Amniotic epithelial cell (primary cell): ENCODE measurements around the gene ADH1C.
"Not testable (repeated sequence)": the region's sequence is repeated elsewhere in the genome, so short reads cannot be mapped to it uniquely, and the experiment has no call there.

Experiments used
- DNase-seq: peaks from one replicate; pipeline ENCODE4 v3.0.0-alpha.2; 2010; ENCODE audit warnings: low read depth

The ADH1C gene

DNA sequence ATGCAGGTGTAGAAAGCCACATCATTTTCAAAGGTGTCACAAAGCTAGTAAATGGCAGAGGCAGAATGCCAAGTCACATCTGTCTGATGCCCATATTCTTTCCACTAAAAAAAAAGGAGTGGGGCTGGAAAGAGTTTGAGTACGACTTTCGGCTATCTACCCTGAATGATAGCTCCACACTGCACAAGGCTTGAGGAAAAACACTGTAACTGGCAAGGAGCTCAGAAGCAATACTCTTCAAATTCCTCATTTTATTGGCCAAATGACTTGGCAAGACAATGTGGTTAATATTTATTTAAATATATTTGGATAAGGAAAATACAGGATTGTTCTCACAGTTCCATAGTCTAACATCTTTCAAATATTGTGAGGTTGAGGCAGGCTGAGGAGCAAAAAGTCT lies 5.4 kb upstream of the ADH1C start:
- DNase-seq = no peak

DNA sequence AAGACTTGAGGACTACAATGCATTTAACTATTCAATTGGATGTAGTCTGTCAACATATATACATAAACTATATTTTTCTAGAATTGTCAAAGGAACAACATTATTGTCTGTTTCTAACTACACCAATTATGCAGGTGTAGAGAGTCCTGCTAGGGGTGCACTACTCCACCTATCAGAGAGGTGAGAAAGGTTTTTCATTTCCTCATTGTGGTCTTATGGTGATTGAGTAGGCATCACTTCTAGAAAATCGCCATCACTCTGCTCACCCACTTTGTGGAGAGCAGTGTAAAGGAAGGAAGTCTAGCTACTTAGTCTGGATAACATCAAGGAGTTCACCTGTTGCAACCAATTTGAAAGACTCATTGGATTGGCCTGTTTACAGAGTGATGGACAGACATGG lies 4.4 kb upstream of the ADH1C start:
- DNase-seq = no peak

DNA sequence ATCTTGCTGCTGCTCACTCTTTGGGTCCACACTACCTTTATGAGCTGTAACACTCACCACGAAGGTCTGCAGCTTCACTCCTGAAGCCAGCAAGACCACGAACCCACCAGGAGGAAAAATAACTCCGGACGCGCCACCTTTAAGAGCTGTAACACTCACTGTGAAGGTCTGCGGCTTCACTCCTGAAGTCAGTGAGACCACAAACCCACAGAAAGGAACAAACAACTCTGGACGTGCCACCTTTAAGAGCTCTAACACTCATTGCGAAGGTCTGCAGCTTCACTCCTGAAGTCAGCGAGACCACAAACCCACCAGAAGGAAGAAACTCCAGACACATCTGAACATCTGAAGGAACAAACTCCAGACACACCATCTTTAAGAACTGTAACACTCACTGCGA lies 3.6 kb upstream of the ADH1C start:
- DNase-seq = not testable (repeated sequence)

DNA sequence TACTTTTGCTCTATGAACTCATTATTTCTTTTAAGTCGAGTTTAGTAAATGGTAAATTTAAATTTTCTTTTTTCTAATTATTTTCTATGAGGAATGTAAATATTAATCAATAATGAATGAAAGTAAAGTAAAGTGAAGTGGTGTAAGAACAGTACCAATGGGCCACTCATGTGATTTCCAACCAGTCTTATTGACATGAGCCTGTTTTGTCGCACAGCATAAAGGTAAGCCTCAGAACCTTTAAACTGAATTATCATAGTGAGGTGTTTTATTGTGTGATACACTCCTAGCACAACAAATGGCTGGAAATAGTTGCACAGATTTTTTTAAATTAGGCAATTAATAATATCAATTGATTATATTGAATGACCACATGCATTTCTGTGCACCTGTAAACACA lies 1.1 kb downstream of the ADH1C start:
- DNase-seq = no peak

DNA sequence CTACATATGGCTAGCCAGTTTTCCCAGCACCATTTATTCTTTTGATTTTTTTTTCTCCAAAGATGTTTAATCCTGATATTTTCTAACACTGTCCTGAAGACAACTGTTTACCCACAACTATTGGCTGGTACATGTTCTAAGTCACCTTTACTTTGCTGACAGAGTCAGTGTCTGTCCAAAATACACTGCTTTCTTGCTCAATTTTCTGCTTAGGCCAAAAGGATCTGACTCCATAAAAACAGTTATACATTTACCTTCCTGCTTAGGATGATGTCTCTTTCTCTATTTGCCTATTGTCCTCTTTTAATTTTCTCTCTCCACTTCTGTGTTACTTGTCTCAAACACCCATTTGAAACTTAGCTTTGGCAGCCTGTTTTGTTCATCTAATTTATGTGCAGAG lies 3.2 kb downstream of the ADH1C start:
- DNase-seq = no peak

DNA sequence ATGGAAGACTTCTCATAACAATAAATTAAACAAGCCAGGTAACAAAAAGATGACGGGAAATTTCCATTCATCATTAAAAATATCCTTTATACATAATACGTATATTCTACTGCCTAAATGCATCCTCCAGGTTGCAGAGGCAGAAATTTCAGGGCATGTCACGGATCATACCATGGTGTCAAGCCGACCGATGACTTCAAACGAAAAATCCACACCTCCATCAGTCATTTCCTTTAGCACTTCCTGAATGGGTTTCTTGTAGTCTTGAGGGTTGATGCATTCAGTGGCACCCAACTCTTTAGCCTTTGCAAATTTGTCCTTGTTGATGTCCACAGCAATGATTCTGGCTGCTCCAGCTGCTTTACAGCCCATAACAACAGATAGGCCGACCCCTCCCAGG lies 9.9 kb downstream of the ADH1C start:
- not testable (repeated sequence) for DNase-seq

DNA sequence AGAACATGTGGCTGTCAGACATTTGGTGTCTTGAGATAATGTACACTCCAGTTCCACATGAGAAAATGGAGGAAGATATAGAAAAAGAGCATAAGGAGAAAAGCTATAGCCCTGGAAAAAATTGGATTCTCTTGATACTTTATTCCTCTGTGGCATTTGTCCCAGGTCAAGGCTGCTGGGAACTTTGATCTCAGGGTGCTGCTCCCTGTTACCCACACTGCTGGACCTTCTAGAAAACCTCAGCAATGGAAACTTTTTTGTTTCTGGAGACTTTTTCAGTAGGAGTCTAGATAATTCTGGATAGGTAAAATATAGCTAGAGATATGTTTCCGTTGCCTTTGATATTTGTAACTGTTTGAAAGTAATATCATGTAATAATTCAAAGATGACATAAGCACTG lies 11.1 kb downstream of the ADH1C start:
- no peak for DNase-seq

DNA sequence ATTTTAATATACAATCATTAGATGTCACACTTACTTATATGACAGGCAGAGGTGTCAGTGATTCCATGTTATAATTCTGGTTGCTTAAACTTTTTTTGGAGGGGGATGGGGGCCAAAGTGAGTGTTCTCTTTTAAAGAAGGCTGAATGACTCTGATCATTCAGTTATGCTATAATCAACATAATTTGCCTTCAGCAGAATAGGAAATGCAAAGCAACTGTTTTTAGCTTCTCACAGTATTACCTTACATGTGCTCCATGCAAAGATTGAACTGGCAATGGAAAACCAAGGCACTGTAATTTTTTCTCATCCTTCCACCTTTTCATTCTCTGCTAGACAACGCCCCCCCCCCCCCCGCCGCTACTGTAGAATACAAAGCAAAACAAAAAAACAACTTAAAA lies 13.4 kb downstream of the ADH1C start:
- DNase-seq = no peak

DNA sequence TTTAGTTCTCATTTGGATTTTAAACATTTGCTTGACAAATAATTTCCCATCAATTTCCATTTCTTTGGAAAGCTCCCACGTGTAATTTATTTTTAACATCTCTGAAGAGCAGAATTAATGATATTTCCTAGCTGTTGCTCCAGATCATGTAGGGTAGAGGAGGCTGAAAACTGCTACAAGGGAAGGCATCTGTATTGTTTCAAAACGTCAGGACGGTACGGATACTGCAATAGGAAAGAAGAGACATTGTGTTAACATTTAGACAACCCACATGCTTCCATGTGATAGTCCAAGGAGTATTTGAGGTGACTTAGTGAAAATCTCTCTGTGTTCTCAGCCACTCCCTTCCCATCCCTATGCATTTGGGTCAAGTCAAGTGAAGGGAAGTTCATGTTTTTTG lies 16.0 kb downstream of the ADH1C start:
- DNase-seq = no peak

DNA sequence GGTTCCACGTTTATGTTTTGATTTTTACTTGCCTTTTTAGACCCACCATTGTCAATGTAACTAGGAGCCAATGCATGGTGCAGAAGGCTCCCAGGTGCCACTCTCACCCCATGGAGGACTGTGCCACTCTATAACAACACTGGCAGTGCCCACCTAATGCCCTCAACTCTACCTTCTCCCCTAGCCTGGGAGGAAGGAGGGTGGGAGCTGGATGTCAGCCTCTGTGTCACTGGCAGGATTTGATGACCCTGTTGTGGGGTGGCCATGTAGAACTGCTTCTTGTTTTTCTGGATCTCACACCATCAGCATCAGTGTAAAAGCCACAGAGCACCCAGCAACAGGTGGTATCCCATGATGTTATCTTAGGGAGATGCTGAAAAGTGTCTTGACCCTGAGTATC lies 17.7 kb downstream of the ADH1C start:
- no peak for DNase-seq

DNA sequence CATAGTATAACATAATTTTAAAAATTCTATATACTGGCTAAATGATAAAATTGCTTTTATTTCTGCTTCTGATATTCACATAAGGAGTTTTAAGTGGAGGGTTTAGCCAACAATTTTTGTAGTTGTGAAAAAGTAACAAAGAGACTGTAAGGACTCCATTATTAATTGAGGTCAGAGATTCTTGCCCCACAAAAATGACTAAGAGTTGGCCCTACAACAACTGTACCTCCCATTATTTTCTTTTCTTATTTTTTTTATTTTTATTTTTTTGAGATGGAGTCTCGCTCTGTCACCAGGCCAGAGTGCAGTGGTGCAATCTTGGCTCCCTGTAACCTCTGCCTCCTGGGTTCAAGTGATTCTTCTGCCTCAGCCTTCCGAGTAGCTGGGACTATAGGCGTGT lies 21.9 kb downstream of the ADH1C start:
- no peak for DNase-seq

DNA sequence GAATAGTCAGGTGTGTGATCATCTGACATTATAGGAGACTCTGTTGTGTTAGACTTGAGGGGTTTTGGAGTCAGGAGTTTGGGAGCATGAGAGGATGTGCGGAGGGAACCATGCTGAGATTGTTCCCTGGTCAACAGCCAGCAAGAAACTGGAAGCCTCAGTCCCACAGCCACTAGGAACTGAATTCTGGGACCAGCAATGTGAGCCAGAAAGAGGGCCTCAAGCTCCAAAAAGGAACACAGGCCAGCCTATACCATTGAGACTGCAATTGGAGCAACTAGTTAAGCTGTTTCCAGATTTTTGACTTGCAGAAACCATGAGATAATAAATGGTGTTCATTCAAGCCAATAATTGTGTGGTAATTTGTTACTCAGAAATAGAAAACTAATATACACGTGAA lies 22.7 kb downstream of the ADH1C start:
- DNase-seq = no peak

DNA sequence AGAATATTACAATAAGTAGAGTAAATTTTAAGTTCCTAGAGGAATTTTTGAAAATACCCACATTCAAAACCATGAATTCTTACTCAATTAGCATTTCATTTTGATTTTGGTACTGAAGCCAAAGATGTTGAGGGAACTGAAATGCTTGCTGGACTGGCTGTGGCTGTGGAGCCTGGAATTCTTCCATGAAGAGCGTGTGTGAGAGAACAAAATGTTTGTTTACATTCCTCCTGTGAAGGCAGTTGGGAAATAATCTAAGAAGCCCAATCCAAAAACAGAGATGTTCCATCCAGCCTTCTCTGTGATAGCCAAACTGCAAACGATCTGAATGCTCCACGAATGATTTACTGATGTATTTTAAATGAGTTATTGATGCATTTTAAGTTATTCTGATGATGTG lies 27.6 kb downstream of the ADH1C start:
- DNase-seq = peak; percentile 28

DNA sequence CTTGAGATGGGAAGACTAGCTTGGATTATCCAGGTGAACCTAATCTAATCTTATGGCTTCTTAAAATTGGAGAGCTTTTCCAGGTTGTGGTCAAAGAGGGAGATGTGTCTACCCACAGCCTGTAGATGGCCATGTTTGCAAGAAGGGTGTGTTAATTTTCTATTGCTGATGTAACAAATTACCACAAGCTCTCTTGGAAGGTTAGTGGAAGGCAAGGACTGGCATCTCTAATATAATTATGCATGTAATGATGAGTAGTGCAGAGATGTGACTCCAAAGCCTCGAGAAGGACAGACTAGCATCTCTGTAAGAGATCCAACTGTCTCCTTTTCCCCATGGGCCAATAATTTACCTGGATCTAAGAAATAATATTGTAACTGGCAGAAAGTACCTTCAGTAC lies 28.2 kb downstream of the ADH1C start:
- DNase-seq = no peak

DNA sequence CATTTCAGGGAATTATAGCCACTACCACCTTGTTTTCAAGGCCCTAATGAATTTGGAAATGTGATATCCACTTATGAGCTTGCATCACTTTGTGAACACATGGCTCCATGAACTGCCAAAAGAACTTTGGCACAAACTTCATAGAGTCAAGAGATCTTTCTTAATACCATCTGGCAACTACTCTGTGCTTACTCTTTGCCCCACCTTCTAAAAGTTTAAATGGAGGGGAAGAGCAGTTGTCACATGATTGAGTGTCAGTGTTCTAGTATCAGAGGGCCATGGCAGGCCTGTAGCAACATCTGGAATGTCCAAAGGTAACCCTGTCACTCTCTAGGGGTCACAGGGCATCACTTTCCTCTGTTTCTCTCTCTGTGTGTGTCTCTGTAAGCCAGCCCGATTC lies 28.8 kb downstream of the ADH1C start:
- no peak for DNase-seq

DNA sequence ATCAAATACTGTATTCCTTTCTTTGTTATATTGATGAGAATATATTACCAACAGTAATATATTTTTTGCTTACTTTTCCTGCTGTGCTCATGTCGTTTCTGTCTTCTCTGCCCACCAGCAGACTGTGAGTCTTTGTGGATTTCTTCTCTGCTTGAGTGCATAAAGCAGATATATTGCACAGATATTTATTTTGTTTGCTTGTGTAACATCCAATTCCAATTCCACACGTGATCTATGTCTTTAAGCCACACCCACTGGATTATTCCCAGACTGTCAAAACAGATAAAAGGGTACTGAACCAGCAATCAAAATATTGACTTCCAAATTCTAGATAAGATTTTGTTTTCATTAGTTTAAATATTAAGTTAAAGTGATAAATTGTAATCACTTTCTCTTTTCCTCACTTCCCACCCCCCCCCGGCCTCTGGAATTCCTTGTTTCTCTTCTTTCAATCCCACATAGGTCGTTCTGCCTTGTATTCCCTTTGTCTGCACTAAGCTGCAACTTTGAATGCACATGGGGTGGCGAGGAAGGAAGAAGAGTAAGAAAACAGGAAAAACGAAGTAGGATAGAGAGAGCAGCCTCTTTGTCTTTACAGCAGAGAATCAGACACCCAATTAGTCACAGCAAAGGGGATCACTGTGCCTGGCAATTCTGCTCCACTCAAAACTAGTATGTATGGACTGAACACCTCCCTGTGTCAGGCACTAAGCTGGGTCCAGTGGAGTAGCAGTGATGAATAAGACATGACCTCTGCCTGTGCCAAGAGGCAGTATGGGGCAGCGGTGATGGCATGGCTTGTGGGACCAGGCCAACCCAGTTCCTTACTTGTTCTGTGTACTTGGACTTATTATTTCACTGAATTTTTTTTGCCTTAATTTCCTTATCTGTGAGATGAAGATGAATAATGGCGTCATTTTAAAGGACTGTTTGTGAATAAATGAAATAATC lies 31.0 kb downstream of the ADH1C start, which contains the start of gene ADH1B:
TSS of gene ADH1B (minus strand) at position 161 of the 951 bp plus-strand sequence. CDS start at position 91, 70 bp downstream.
- DNase-seq = no peak

DNA sequence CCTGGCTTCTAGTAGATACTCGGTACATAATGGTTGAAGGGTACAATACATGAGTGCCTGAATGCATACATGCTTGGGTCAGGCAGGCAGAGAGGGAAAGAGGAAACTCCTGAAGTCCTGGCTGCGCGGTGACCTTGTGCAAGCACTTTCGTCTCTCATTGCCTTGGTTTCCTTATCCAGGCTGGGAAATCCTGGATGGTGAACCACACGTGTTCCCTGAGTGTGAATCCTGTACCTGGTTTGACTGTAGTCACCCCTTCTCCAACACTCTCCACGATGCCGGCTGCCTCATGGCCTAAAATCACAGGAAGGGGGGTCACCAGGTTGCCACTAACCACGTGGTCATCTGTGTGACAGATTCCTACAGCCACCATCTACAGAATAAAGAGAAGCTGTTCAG lies 34.7 kb downstream of the ADH1C start:
- not testable (repeated sequence) for DNase-seq

DNA sequence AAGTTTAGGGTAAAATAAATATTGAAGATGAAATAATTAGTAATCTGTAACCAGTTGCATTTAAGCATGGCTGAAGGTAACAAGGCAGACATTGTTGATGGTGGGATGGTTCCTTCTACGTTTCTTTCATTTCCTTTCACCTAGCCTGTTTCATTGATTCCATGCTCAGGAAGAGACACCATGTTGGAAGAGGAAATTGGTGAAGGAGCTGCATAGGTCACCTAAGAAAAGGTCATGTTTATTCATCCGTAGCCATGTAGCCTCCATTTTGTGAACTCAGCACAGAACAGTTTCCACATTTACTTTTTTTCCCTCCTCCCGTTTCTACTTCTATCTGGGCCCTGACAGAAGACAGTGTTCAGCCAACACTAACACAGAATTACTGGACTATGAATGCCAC lies 35.2 kb downstream of the ADH1C start:
- DNase-seq = no peak

DNA sequence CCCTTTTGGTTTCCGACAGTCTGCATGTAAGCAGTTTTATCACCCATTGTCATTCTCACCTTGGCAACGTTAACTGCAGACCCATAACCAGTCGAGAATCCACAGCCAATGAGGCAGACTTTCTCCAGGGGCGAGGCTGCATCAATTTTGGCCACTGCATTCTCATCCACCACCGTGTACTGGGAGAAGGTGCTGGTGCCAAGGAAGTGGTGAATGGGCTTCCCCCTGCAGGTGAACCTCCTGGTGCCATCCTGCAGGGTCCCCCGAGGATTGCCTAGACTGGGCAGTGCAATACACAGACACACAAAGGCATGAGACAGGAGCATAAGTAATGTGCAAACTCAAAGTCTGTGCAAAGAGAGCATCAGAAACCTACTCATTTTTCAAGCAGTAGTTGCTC lies 36.7 kb downstream of the ADH1C start:
- DNase-seq = no peak

DNA sequence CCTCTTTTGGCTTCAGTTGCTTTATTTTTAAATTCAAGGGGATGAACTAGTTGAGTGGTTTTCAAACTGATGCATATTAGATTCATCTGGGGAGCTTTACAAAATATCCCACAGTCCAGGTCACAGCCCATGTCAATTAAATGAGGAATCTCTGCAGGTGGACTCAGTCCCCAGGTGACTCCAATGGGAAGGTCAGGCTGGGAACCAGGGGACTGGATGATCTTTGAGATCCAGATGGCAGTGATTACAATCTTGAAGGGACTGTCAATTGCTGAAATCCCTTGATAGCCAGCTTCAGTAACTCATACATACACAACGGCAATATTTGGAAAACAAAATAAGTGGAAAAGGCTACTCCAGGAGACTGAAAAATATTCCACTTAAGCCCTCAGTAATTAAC lies 38.3 kb downstream of the ADH1C start:
- DNase-seq = no peak

DNA sequence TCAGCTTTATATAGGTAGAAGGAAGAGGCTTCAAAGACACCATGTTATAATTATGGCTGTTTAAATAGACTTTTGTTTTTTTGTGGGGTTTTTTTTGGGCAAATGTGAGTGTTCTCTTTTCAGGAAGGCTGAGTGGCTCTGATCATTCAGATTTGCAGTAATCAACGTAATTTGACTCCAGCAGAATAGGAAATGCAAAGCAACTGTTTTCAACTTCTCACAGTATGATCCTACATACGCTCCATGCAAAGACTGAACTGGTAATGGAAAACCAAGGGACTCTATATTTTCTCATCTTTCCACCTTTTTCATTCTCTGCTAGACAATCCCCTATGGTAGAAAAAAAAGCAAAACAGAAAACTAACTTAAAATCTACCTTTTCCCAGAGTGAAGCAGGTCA lies 42.2 kb downstream of the ADH1C start:
- DNase-seq = no peak

DNA sequence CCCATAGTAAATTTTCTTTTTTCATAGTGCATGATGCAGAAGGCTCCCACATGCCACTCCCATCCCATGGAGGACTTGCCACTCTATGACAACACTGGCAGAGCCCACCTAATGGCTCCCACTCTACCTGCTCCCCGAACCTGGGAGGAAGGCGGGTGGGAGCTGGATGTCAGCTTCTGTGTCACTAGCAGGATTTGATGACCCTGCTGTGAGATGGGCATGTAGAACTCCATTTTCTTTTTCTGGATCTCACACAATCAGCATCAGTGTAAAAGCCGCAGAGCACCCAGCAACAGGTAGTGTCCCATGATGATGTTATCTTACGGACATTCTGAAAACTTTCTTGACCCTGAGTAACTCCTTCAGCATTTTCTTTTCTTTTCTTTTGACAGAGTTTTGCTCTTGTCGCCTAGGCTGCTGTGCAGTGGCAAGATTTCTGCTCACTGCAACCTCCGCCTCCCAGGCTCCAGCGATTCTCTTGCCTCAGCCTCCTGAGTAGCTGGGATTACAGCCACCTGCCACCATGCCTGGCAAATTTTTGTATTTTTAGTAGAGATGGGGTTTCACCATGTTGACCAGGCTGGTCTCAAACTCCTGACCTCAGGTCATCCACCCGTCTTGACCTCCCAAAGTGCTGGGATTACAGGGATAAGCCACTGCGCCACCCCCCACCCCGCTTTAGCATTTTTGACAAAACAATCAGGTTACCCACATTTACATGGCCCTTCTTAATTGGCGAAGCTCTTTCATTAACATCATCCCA lies 46.7 kb downstream of the ADH1C start:
- no peak for DNase-seq
